NCI-H2029 (cell line): ENCODE measurements around the gene DLGAP4.

Experiments used
- DNase-seq: peaks from one replicate; lab custom pipeline; 2025; lab: John Stamatoyannopoulos, UW

Gene DLGAP4

GRCh38 chr20:36308986-36309385 is 2.8 kb downstream of the DLGAP4 start:
- DNase-seq, result no peak

GRCh38 chr20:36309643-36310042 is 3.5 kb downstream of the DLGAP4 start:
- no peak for DNase-seq

- DNase-seq, result no peak
Observed at GRCh38 chr20:36310215-36310981, 4.3 kb downstream of the DLGAP4 start.

GRCh38 chr20:36311141-36311853 is 5.2 kb downstream of the DLGAP4 start:
- no peak for DNase-seq

GRCh38 chr20:36311854-36312723 is 6.0 kb downstream of the DLGAP4 start:
- no peak for DNase-seq

GRCh38 chr20:36312724-36313441 is 6.7 kb downstream of the DLGAP4 start:
- DNase-seq, result no peak

- no peak for DNase-seq
Observed at GRCh38 chr20:36313476-36313875, 7.3 kb downstream of the DLGAP4 start.

GRCh38 chr20:36313926-36314325 is 7.8 kb downstream of the DLGAP4 start:
- no peak for DNase-seq

GRCh38 chr20:36314734-36315544 is 8.8 kb downstream of the DLGAP4 start:
- no peak for DNase-seq

GRCh38 chr20:36315545-36316351 is 9.6 kb downstream of the DLGAP4 start:
- peak; percentile 71 for DNase-seq

- DNase-seq, result no peak
Observed at GRCh38 chr20:36317675-36318074, 11.5 kb downstream of the DLGAP4 start.

GRCh38 chr20:36318166-36318565 is 12.0 kb downstream of the DLGAP4 start:
- DNase-seq, result no peak

GRCh38 chr20:36319356-36320260 is 13.5 kb downstream of the DLGAP4 start:
- DNase-seq, result no peak

- no peak for DNase-seq
Observed at GRCh38 chr20:36320261-36320897, 14.2 kb downstream of the DLGAP4 start.

GRCh38 chr20:36320898-36321695 is 15.0 kb downstream of the DLGAP4 start:
- DNase-seq, result no peak

GRCh38 chr20:36322131-36322530 is 16.0 kb downstream of the DLGAP4 start:
- DNase-seq, result no peak

GRCh38 chr20:36330091-36330490 is 24.0 kb downstream of the DLGAP4 start:
- no peak for DNase-seq

GRCh38 chr20:36331209-36331608 is 25.1 kb downstream of the DLGAP4 start:
- no peak for DNase-seq
